ENCODE results near the gene UNC13C. TPM values are rescaled to one million over a fixed set of nuclear protein-coding genes. Genes with fewer than 3 reads are reported as not detected.

UNC13C gene
- total RNA-seq, 2 experiments from 2014 or later = not detected

GRCh38 chr15:54033869-54034458 is 55.7 kb downstream of the UNC13C start:
- Mint-ChIP-seq H3K36me3 (ENCODE audit: low read depth) (no peaks in the 10 kb centered on the region), H3K9me3 (no peaks in the 10 kb centered on the region), H3K4me3 (no peak overlapping the region), H3K4me1 (no peaks in the 10 kb centered on the region), H3K27me3 (no peaks in the 10 kb centered on the region), H3K27ac (no peak overlapping the region)
- CTCF ChIA-PET = no interaction called here
- POLR2A ChIA-PET = no interaction called here
- DNase-seq = no peak

- Mint-ChIP-seq H3K4me1 (no peaks in the 10 kb centered on the region), H3K4me3 (no peak overlapping the region), H3K27me3 (no peaks in the 10 kb centered on the region), H3K36me3 (ENCODE audit: low read depth) (no peaks in the 10 kb centered on the region), H3K27ac (no peak overlapping the region), H3K9me3 (no peaks in the 10 kb centered on the region)
- ChIA-PET POLR2A (no interaction called here), CTCF (no interaction called here)
- no peak for DNase-seq
Observed at GRCh38 chr15:54035616-54036015, 57.4 kb downstream of the UNC13C start.

GRCh38 chr15:54045397-54045796 is 67.2 kb downstream of the UNC13C start:
- Mint-ChIP-seq H3K4me3 (no peak overlapping the region), H3K4me1 (no peaks in the 10 kb centered on the region), H3K36me3 (ENCODE audit: low read depth) (no peaks in the 10 kb centered on the region), H3K9me3 (peaks cover 2% of the 10 kb centered on the region), H3K27me3 (no peaks in the 10 kb centered on the region), H3K27ac (no peak overlapping the region)
- DNase-seq = no peak
- CTCF ChIA-PET = no interaction called here
- POLR2A ChIA-PET = no interaction called here

DNA sequence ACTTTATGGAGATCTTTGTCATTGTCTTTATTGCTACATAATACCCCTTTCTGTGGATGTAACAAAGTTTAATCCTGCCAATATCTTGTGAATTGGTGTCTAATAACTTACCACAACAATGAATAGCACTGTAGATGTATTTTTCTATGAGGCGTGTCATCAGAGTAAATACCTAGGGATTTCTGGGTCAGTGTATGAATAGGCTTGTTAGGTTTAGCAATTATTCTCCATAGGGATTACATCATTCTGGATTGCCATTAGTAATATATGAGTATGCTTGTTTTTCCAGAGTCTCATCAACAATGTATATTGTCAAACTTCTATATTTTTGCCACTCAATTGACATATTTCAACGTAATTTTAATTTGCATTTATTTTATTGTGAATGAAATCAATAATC is 67.9 kb downstream of the UNC13C start:
- no peaks in the 10 kb centered on the region for H3K4me1 Mint-ChIP-seq
- peaks cover 2% of the 10 kb centered on the region for H3K9me3 Mint-ChIP-seq
- ChIA-PET POLR2A (no interaction called here), CTCF (no interaction called here)
- no peak overlapping the region for H3K27ac Mint-ChIP-seq
- H3K27me3 Mint-ChIP-seq = no peaks in the 10 kb centered on the region
- H3K36me3 Mint-ChIP-seq (ENCODE audit: low read depth) = no peaks in the 10 kb centered on the region
- DNase-seq = no peak
- H3K4me3 Mint-ChIP-seq = no peak overlapping the region

DNA sequence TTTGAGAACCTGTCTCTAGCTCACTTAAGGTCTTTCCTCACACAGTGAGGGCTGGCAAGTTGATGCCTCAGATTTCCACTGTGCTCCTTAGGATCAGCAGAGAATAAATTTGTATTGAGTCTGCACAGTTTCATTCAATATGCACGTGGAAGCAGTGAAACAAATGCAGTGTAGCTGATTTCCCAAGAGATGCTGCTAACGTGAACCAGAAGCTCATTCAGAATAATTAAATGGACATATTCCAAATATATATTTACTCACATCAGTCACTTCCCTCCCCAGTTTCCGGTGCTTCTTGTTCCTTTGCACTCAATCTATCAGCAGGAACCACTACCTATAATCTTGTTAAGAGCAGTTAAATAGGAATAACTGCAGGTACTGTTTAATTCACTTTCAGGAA is 86.1 kb downstream of the UNC13C start:
- no peaks in the 10 kb centered on the region for H3K4me1 Mint-ChIP-seq
- H3K9me3 Mint-ChIP-seq = peaks cover 3% of the 10 kb centered on the region
- H3K4me3 Mint-ChIP-seq = no peak overlapping the region
- ChIA-PET CTCF (no interaction called here), POLR2A (no interaction called here)
- no peak for DNase-seq
- H3K36me3 Mint-ChIP-seq (ENCODE audit: low read depth) = no peaks in the 10 kb centered on the region
- no peak overlapping the region for H3K27ac Mint-ChIP-seq
- no peaks in the 10 kb centered on the region for H3K27me3 Mint-ChIP-seq

GRCh38 chr15:54066403-54066802 is 88.2 kb downstream of the UNC13C start:
- Mint-ChIP-seq H3K27me3 (no peaks in the 10 kb centered on the region), H3K4me3 (no peak overlapping the region), H3K4me1 (no peaks in the 10 kb centered on the region), H3K27ac (no peak overlapping the region), H3K9me3 (peaks cover 3% of the 10 kb centered on the region), H3K36me3 (ENCODE audit: low read depth) (no peaks in the 10 kb centered on the region)
- ChIA-PET CTCF (no interaction called here), POLR2A (no interaction called here)
- DNase-seq = no peak

DNA sequence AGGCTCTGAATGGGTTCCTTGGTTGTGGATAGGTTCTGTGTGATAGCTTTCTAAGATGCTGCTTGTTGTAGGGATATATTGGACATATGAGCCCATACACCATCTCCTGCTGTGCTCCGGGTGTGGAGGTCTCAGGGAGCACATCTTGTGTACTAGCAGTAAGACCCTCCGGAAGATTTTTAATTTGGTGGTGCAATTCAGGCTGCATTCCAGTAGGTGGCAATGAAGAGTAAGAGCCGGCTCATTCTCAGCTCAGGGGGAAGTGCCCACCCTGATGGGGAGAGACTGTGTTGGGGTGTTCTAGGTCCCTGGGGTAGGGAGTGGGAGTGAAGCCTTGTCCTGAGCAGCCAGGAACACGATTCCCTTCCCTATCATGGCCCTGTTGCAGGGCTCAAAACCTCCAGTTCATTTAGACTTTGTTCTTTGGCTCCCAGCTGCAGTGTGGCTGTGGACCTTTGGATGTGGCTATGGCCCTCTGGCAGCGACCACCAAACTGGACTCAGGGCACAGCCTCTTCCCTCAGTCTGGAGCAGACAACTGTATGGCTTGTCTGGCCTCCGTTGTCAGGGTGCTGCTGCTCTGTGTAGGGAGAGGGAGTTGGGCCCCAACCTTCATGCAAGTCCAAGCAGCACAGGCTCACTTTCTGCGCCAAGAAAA is 104.7 kb downstream of the UNC13C start:
- POLR2A ChIA-PET = no interaction called here
- CTCF ChIA-PET = interaction anchor here (1.2 to 1.4 kb wide), 2 partner anchors 12 to 18 kb away, joined by 3 to 4 read pairs; no protein-coding TSS in a partner anchor
- Mint-ChIP-seq H3K4me3 (no peak overlapping the region), H3K27me3 (no peaks in the 10 kb centered on the region), H3K9me3 (no peaks in the 10 kb centered on the region), H3K27ac (no peak overlapping the region), H3K36me3 (ENCODE audit: low read depth) (no peaks in the 10 kb centered on the region), H3K4me1 (no peaks in the 10 kb centered on the region)
- DNase-seq = no peak

- ChIA-PET POLR2A (no interaction called here), CTCF (interaction anchor here (1.2 to 1.4 kb wide), 2 partner anchors 13 to 18 kb away, joined by 3 to 4 read pairs; no protein-coding TSS in a partner anchor)
- Mint-ChIP-seq H3K4me3 (no peak overlapping the region), H3K27ac (no peak overlapping the region), H3K4me1 (no peaks in the 10 kb centered on the region), H3K36me3 (ENCODE audit: low read depth) (no peaks in the 10 kb centered on the region), H3K9me3 (no peaks in the 10 kb centered on the region), H3K27me3 (no peaks in the 10 kb centered on the region)
- DNase-seq = no peak
Observed at GRCh38 chr15:54083501-54083900, 105.3 kb downstream of the UNC13C start.

DNA sequence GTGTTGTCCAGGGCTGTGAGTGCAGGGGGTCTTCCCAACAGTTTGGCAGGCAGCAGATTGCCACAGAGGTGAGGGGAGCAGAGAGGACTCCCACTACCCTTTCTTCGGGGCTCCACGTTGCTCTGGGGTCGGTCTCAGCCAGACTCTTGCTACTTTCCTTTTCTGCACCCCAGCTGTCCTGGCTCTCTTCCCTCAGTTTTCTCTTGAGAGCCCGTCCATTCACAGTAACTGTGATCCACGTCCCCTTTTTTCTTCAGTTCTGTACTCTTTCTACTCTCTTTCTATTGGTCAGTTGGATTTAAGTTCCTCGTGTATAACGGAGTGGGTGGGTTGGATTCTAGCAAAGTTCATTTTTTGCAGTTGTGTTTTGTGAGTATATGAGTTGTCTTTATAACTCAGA is 105.8 kb downstream of the UNC13C start:
- no peaks in the 10 kb centered on the region for H3K4me1 Mint-ChIP-seq
- DNase-seq = no peak
- CTCF ChIA-PET = interaction anchor here (1.4 kb wide), 1 partner anchor 19 kb away, joined by 4 read pairs; no protein-coding TSS in a partner anchor

DNA sequence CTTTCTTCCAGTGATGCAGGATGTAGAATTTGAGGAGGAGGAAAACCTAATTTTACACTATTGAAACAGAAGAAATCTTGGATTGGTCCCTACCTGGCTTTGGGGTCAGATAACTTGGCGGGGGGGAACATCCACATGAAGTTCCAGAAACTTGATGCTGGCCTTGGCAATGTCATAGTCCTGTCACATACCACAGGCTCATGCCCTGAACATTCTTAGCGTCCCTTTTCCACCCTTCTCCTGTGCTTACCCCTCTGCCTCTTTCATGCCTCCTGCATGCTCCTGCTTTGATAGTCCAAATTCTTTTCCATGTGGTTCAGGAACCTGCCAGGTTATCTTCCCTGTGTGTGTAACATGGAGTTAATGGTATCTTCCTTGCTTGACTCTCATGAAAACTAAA is 110.6 kb downstream of the UNC13C start:
- Mint-ChIP-seq H3K27me3 (no peaks in the 10 kb centered on the region), H3K4me3 (no peak overlapping the region), H3K9me3 (no peaks in the 10 kb centered on the region), H3K27ac (no peak overlapping the region), H3K4me1 (no peaks in the 10 kb centered on the region), H3K36me3 (ENCODE audit: low read depth) (no peaks in the 10 kb centered on the region)
- CTCF ChIA-PET = no interaction called here
- POLR2A ChIA-PET = no interaction called here
- no peak for DNase-seq

More for the DNA sequence above, 105.8 kb downstream of the UNC13C start:
- Mint-ChIP-seq H3K27me3 (no peaks in the 10 kb centered on the region), H3K36me3 (ENCODE audit: low read depth) (no peaks in the 10 kb centered on the region), H3K4me3 (no peak overlapping the region), H3K27ac (no peak overlapping the region), H3K9me3 (no peaks in the 10 kb centered on the region)
- POLR2A ChIA-PET = no interaction called here

DNA sequence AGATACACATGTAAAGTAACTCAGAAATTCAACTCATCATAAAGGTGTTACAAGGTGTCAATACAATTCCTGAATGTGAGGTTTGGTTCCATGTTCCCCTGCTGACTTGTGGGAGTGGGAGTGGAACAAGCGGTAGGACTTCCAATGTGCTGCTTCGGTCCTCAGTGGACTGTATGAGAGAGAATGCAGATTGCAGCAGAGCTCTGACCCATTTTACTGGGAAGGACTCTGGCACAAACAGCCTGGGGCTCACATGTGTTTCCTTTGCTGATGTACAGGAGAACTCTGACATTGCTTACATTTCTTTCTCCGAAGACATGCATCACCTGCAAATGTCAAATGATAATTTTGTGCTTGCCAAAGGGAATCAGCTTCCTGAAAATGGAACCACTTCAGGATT is 111.5 kb downstream of the UNC13C start:
- H3K27ac Mint-ChIP-seq = no peak overlapping the region
- H3K4me3 Mint-ChIP-seq = no peak overlapping the region
- no peaks in the 10 kb centered on the region for H3K27me3 Mint-ChIP-seq
- no peak for DNase-seq
- H3K4me1 Mint-ChIP-seq = no peaks in the 10 kb centered on the region
- no peaks in the 10 kb centered on the region for H3K9me3 Mint-ChIP-seq
- H3K36me3 Mint-ChIP-seq (ENCODE audit: low read depth) = no peaks in the 10 kb centered on the region
- CTCF ChIA-PET = no interaction called here
- POLR2A ChIA-PET = no interaction called here

DNA sequence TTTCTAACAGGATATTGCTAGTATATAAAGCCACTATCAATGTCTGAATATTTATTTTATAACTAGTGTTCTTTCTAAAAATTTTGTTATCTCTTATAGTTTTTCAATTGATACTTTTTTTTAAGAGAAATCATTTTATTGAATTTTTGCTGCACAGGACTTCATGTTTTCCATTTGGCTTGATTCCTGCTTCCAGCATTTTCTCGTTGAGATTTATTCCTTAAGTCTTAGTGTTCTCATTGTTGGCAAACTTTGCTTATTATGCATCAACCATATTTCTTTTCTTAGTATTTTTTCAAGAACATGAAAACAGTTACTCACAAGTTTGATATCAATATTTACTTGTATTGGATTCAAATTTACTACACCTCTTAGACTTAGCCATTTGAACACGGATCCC is 113.4 kb downstream of the UNC13C start:
- no peaks in the 10 kb centered on the region for H3K27me3 Mint-ChIP-seq
- H3K9me3 Mint-ChIP-seq = no peaks in the 10 kb centered on the region
- no peak overlapping the region for H3K4me3 Mint-ChIP-seq
- H3K27ac Mint-ChIP-seq = no peak overlapping the region
- CTCF ChIA-PET = no interaction called here
- no peaks in the 10 kb centered on the region for H3K4me1 Mint-ChIP-seq
- POLR2A ChIA-PET = no interaction called here
- no peak for DNase-seq
- no peaks in the 10 kb centered on the region for H3K36me3 Mint-ChIP-seq (ENCODE audit: low read depth)

- no peak overlapping the region for H3K27ac Mint-ChIP-seq
- no peak for DNase-seq
- no peaks in the 10 kb centered on the region for H3K9me3 Mint-ChIP-seq
- POLR2A ChIA-PET = no interaction called here
- CTCF ChIA-PET = no interaction called here
- H3K4me1 Mint-ChIP-seq = no peaks in the 10 kb centered on the region
- H3K4me3 Mint-ChIP-seq = no peak overlapping the region
- no peaks in the 10 kb centered on the region for H3K36me3 Mint-ChIP-seq (ENCODE audit: low read depth)
- H3K27me3 Mint-ChIP-seq = no peaks in the 10 kb centered on the region
Observed at GRCh38 chr15:54094661-54095060, 116.4 kb downstream of the UNC13C start.

- no peaks in the 10 kb centered on the region for H3K36me3 Mint-ChIP-seq (ENCODE audit: low read depth)
- CTCF ChIA-PET = no interaction called here
Observed at GRCh38 chr15:54097019-54097418, 118.8 kb downstream of the UNC13C start.

More at GRCh38 chr15:54097019-54097418, 118.8 kb downstream of the UNC13C start:
- POLR2A ChIA-PET = no interaction called here
- Mint-ChIP-seq H3K27ac (no peak overlapping the region), H3K4me3 (no peak overlapping the region), H3K9me3 (no peaks in the 10 kb centered on the region), H3K27me3 (no peaks in the 10 kb centered on the region), H3K4me1 (no peaks in the 10 kb centered on the region)
- no peak for DNase-seq

All from activated CD4-positive, alpha-beta memory T cell treated with anti-CD3 and anti-CD28 coated beads, Interleukin-2, amount 10 ng/mL, durations not matched to agents 7 days and 5 days (primary cell).